SH-SY5Y (cell line): ENCODE results near the gene CLEC16A.
A peak's percentile ranks its signal among the peaks of the same experiment; 100 is the strongest.

Experiments used
- GATA2 ChIP-seq: IDR thresholded peaks from 2 replicates; pipeline ENCODE4 v1.6.1; 2011; ENCODE audit warnings: mild to moderate bottlenecking, low read depth, low read length
- GATA3 ChIP-seq: IDR thresholded peaks from 2 replicates; pipeline ENCODE4 v1.6.1; 2011; ENCODE audit warnings: low read depth, mild to moderate bottlenecking, low read length, moderate library complexity

The CLEC16A gene

DNA sequence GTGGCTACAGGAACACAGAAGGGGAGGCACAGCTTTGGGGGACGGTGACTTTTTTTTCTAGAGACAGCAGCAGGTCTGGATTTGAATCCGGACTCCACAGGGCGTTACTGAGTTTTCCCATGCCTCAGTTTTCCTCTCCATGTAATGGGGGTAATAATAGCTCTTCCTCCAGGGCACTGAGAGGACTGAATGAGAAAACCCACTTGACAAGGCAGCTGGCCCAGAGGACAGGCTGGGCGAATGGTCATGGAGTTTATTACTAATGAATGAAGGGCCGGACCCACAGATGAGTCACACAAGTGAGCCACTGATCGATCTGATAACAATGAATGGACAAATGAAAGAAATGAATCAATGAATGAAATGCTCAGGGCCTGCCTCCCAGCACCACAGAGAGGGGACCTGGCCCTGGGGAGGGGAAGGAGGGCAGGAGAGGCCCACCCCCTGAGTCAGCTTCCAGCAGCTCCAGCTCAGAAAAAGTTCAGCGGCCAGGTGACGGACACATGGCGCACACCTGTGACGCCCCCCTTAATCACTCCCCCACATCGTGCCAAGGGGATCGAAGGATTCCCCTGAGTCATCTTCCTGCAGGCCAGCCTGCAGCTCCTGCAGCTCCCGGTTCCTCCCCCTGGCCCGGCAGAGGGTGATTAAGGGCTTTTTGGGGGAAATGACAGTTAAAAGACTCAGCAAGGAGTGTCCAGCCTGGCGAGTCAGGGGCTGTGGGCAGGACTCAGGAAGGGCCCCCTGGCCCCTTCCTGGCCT is 257.3 kb downstream of the CLEC16A start:
- TF ChIP-seq GATA3, result no peak
- peak; percentile 54; the same call in 1 of the 2 replicates for TF ChIP-seq GATA2

DNA sequence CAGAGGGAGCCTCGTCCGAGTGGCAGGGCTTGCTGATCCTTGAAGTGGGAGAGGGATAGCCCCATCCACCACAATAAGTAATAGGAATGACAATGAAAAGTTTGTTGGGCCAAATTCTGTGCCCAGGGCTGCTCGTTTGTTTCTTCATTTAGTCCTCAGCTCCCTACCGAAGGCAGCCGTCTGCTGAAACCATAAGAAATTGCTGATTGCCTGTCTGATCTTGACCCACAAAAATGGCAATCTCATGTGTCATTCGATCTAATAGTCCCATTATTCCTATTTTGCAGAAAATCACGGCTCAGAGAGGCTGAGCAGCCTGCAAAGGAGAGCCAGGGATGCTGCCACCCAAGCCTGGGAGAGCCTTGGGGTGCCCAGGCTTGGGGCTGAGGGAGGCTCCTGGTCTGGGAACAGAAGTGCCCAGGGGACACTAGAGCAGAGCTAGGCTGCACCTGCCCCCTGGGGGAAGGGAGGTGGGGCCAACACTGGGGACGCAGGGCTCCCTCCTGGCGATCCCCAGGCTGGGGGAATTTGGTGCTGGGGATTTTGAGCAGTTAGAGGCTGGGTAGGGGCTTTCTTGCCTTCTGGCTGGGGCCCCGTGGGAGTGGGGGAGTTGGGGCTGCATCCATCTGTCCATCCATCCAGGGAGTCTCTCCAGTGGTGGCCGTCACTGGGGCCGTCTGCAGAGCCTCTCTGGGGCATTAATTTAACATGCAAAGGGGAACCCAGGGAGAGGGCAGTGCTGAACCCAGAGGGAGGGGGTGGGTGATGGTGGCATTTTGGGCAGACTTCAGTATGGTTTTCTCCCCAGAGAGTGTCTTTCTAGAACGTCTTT is 258.1 kb downstream of the CLEC16A start:
- no peak for TF ChIP-seq GATA2
- TF ChIP-seq GATA3, result no peak

DNA sequence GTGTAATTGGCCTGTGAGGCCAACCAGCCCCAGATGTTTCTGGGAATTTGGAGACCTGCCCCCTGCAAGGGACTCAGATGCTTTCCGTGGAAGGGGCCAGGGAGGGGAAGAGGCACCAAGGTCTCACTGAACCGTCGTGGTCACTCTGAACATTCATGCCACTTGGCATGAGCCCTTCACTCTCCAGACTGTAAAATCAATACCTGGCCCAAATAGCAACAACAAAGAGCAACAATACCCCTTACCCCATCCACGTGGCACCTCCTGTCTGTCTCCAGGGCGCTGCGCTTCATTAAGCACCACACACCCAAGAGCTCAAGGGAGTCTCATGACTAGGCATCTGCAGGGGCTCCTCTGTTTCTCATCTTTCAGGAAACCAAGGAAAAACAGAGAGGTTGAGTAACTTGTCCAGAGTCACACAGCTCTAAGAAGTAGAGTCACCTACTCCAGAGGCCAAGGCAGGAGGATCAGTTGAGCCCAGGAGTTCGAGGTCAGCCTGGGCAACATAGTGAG is 258.8 kb downstream of the CLEC16A start:
- TF ChIP-seq GATA2 (no peak), GATA3 (no peak)

DNA sequence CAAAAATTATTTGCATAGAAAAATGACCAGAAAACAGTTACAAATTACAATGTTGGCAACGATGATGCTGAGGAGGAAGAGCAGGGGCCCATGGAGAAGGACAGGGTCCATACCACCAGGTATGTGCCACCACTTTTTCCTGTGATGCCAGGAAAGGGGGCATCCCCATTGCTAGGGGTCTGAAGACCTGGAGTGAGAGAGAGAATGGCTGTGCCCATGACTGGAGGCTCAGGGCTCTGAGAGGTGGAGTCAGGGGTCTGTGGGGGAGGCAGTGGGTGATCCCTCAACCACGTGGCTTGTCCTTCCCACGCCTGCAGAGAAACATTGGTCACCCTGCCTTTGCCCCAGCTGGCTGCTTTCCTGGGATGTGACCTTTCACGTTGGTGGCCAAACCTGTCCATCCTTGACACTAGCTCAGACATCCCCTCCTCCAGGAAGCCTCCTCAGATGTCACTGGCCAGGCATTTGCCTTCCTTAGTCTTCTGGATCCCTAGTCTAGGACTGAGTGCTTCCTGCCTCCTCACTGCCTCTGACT is 260.2 kb downstream of the CLEC16A start:
- TF ChIP-seq GATA3 (no peak), GATA2 (no peak)

DNA sequence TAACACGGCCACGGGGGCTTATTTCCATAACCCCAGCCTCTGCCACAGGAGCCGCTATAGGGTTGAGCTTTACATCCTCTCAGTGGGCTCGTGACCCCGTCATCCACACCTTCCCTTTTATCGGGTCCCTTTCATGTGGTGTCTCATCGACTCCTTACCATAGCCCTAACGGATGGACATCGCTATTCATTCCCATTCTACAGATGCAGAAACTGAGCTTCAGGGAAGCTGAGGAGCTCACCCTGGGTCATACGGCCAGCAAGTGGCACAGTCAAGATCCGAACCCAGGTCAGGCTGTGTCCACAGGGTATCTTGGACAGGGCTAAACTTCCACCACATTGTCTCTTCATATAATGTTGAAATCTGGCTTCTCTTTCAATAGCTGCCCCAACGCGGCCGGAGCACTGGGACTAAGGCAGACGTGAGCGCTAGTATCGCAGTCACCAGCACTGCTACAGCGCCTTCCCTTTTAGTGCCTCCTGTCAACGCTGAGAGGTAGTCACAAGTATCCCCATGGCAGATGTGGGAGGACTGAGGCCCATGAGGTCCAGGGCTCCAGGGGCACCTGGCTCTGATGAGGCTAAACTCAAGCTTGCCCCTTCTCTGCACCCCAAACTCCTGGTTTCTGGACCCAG is 260.8 kb downstream of the CLEC16A start:
- no peak for TF ChIP-seq GATA3
- TF ChIP-seq GATA2, result no peak

DNA sequence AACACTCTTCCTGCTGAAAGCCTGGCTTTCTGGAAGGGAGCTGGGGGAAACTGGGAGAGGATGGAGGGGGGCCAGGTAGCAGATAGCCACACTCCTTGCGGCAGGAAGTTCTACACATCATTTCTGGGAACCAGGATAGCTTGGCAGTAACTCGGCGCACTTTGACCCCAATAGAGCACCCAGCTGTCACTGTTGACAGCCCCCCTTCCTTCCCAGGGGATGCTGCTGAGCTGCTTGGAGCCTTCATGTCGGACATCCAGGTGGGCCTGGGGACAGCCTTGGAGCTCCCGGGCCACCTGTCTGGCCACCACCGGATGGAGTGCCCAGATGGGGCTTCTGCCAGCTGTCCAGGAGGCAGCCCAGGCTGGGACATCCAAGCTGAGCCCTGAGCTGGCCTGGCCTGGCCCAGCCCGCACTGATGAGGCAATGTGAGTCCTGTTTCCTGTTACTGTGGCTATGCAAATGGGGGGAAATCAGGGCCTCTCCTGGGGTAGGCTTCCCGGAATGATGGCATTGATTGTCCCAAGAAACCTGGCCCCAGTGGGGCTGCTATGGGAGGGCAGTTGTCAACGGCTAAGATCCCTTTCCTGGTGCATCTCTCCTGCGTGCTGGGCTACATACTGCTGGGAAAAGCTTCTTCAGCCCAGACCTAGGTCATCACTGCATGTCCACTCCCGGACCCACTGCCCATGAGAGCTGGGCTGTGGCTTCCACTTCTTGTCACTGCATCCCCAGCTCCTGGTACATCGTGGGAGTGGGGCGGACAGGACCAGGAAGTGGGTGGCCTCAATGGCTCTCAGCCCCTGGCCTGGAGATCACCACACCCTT is 261.6 kb downstream of the CLEC16A start:
- TF ChIP-seq GATA2 (no peak), GATA3 (no peak)

DNA sequence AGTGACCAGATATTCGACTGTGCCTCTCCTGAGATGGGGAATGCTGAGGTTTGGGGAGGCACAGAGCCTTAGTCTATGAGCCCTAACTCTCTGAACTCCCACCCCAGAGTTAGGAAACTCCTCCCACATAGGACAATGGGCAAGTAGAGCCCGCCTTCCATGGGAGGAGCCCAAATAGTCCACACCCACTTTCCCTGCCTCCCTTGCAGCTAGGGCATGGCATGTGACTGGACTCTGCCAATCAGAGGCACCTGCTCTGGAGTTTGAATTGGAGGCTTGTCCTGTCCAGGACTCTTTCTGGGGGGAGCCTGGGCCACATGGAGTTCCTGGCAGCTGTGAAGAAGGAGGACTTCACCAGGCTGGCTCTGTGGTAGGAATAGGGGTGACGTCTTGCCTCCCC is 263.3 kb downstream of the CLEC16A start:
- TF ChIP-seq GATA3 (no peak), GATA2 (no peak)

DNA sequence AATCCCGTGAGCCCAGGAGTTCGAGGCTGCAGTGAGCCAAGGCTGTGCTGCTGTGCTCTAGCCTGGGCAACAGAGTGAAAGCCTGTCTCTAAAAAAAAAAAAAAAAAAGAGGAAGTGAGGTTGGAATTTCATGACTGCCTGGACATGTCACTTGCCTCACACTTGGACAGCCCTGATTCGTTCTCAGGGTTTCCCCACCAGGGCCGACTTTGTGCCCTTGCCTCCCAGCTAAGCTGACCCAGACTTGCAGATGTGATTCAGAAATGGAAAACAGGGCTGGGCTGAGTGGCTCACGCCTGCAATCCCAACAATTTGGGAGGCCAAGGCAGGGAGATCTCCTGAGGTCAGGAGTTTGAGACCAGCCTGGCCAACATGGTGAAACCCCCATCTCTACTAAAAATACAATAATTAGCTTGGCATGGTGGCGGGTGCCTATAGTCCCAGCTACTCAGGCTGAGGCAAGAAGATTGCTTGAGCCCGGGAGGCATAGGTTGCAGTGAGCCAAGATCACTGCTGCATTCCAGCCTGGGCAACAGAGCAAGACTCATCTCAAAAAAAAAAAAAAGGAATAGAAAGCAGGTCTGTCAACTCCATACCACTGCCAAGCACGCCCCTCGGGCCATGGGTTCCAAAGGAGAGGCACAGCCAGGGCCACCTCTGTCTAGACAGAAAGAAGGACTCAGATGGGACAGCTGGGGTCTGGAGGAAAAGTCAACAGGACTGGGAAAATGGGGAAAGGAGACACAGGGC is 264.7 kb downstream of the CLEC16A start:
- TF ChIP-seq GATA3 (no peak), GATA2 (no peak)

DNA sequence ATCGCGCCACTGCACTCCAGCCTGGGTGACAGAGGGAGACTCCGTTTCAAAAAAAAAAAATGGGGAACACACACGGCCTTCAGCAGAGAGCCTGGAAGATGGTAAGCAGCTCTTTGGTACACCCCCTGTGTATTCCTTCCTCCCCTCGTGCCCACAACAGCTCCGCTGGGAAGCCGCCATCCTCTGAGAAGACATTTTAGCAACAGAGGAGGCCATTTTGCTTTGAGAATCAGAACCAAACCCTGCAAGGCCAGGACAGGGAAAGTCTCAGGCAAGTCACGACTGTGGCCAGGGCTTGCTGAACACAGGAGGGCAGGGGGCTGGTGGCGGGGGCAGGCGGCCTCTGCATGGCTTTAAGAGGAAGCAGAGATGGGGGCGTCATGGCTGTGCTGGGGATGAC is 265.9 kb downstream of the CLEC16A start:
- TF ChIP-seq GATA3, result no peak
- TF ChIP-seq GATA2, result no peak

DNA sequence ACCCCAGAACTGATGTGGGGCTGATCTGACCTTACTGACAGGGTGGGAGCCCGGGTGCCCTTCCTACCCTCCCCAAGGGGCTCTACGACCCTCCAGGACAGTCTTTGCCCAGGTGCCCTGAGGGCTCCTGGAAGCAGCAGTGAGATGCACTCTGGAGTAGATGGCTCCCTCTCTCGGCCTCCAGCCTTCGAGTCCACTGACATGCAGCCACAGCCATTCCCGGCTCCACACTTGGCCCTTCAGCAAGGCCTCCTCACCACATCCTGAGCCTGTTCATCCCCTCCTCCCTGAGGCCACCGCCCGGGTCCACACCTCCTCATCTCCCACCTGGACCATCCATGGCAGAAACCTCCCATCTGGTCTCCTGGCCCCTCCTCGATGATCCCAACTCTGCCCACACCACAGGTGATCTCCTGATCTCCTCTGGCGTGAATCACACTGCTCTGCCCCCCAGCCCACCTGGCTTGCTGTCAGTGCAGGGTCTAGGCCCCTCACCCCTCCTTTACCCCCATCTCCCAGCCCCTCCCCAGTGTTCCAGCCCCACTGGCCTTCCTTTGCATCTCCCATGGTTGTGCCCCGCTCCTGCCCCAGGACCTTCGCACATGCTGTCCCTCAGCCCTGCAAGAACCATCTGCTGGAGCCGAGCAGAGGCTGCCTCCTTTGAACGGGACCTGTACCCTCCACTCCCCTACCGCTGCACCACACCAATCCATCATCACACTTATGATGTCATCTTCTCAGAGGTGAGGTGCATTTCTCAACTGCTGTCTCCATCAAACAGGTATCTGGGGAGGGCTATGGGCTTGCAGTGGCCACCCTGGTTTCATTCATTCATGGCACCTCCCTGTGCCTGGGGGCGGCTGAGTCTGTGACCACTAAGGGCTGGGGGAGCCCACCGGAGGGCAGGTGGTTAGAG is 267.0 kb downstream of the CLEC16A start:
- TF ChIP-seq GATA3 (no peak), GATA2 (no peak)

DNA sequence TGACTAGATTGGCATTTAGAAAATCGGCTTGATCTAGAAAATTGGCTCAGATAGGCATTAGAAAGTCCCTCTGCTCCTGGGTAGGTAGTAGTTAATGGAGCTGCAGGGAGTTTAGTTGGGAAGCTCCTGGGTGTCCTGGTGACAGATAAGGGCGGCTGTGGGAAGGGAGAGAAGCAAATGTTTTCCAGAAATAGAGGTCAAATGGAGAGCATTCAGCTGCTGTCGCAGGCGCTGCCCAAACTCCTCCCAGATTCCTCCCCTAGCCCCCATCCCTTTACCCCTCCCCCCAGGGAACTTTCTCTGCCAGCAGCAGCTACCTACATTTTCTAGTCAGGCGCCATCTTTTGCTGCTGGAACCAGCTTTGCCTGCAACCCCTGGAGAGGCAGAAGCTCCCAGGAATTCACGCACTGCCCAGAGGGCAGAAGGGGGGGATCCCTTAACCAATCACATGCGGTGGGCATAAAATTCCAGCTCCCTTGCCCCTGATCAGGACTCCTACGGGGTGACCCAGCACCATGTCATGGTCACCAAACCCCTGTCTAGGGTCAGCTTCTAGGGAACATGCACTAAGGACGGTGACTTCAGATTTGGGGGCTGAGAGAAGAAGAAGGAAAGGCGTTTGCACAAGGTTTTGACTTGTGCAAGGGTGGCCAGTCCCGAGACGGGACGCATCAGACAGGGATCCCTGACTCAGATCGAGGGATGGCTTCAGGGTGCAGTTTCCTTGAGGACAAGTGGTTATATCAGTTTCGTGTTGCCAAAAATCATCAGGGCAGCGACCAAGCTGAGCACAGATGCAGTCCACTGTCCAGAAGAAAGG is 267.8 kb downstream of the CLEC16A start:
- TF ChIP-seq GATA3 (no peak), GATA2 (peak; percentile 57)
